Heart left ventricle (tissue), 16 donors: ENCODE measurements around the gene TMEM86B. TPM values are rescaled to one million over a fixed set of nuclear protein-coding genes. Genes with fewer than 3 reads are reported as not detected.

Source experiments
- ATAC-seq, 4 donors: fragments of 200-7000 bp; cut with Tn5 transposase; one replicate each; pipeline ENCODE4 v1.9.1; 2020 to 2022; ENCODE audit warnings: moderate library complexity in 4 of 4, mild to moderate bottlenecking in 3 of 4, moderate number of reproducible peaks in 1 of 4
- DNase-seq, 5 donors: peaks; one replicate each; pipeline ENCODE4 v3.0.0-alpha.2; 2020
- H3K27ac ChIP-seq, 12 donors: fragments of 200-600 bp; sonication (generic) in 4 of 12; one replicate each; pipeline versions ENCODE4 v1.5.0 to v1.8.0; 2016 to 2022; ENCODE audit warnings: mild to moderate bottlenecking in 2 of 12
- H3K27me3 ChIP-seq, 9 donors: fragments of 200-600 bp; sonication (generic) in 2 of 9; one replicate each; pipeline versions ENCODE4 v1.5.1 to v1.8.0; 2016 to 2022; ENCODE audit warnings: mild to moderate bottlenecking in 3 of 9
- H3K36me3 ChIP-seq, 9 donors: fragments of 200-600 bp; sonication (generic) in 2 of 9; one replicate each; pipeline versions ENCODE4 v1.5.0 to v1.8.0; 2018 to 2022; ENCODE audit warnings: mild to moderate bottlenecking in 2 of 9
- H3K4me1 ChIP-seq, 12 donors: fragments of 200-600 bp; sonication (generic) in 4 of 12; one replicate each; pipeline versions ENCODE4 v1.5.0 to v1.8.0; 2016 to 2022; ENCODE audit warnings: mild to moderate bottlenecking in 3 of 12
- H3K4me3 ChIP-seq, 12 donors: fragments of 200-600 bp; sonication (generic) in 4 of 12; one replicate each; pipeline versions ENCODE4 v1.5.0 to v1.8.0; 2017 to 2022; ENCODE audit warnings: mild to moderate bottlenecking in 9 of 12, moderate library complexity in 4 of 12
- H3K9me3 ChIP-seq, 12 donors: fragments of 200-600 bp; sonication (generic) in 4 of 12; one replicate each; pipeline versions ENCODE4 v1.5.0 to v1.8.0; 2016 to 2022; ENCODE audit warnings: mild to moderate bottlenecking in 1 of 12
- CTCF ChIP-seq, 12 donors: fragments of 200-600 bp; sonication (generic) in 4 of 12; IDR thresholded peaks; one replicate each; pipeline versions ENCODE4 v1.5.0 to v1.8.0; 2018 to 2022; ENCODE audit warnings: antibody characterized with exemption in 12 of 12, mild to moderate bottlenecking in 5 of 12
- POLR2A ChIP-seq, 2 donors: fragments of 450-650 bp; IDR thresholded peaks; one replicate each; pipeline ENCODE4 v1.6.1; 2017; ENCODE audit warnings: antibody characterized with exemption in 2 of 2, mild to moderate bottlenecking in 2 of 2, moderate library complexity in 2 of 2
- WGBS, 4 donors: extraction: QIAGEN DNeasy Blood & Tissue Kit in 2 of 4; methylation state at CpG; one replicate each; pipeline versions ENCODE4 v1.1.5 to v1.1.7; 2013 to 2018; 5-methylcytosine and 5-hydroxymethylcytosine counted together
- intact Hi-C, 10 donors: fragments of 100-400 bp; cut with DNase I; formaldehyde crosslinking; loops; one replicate each; pipeline versions ENCODE4 v1.11.1 to v1.14.2; 2022
- polyA plus RNA-seq, 2 donors: library from polyadenylated mRNA; stranded (reverse); fragments of 200-250 nt; gene quantifications; one replicate each; pipeline ENCODE4 v1.2.3, GENCODE V29; 2013
- total RNA-seq, 9 donors: library from RNA; depleted of rRNA in 2 of 9; stranded (reverse); fragments of >200 nt in 2 of 9; fragmentation: NEBNext Ultra II Directional in 3 of 9; extraction: Animal tissue kit (Norgen Biotek cat#: 25700) in 3 of 9; gene quantifications; one replicate each; pipeline versions ENCODE4 v1.1.0 to v1.2.4, GENCODE V29; 2016 to 2023
- donor health status: ischemic (EF 13 %, LVEDD 7.1; RV severe dilation, severe dysfunction).
- donor health status: healthy with polysubstance abuse.
- donor health status: DM: no; HTN: yes; CAD: no.
- donor health status: DM: no; HTN: no; CAD: no.
- donor health status: ischemic (EF 25% LVEDD 6.9; RV normal size, moderate dysfunction).
- donor health status: ischemic (EF 25% LVEDD 5.7; RV mildly dilated, moderate dysfunction).
- donor health status: healthy.
- donor health status: DM: yes; HTN: yes; CAD: no.
- donor health status: ischemic (EF 35%, LVEDD 5.7; RV mildly dilated, moderate dysfunction).
- donor health status: nonischemic (EF 11% LVEDD 7.7; RV severe dilation, severe dysfunction).
- donor health status: DM: yes; HTN: yes; CAD: no.
- donor health status: PGD.
- donor health status: ischemic (EF 29% LVEDD 5.4; RV normal size, mild dysfunction).
- donor health status: nonischemic (EF 23%, LVEDD 6.1; RV moderate dilation, normal function).

Gene TMEM86B
- total and polyA plus RNA-seq, 11 donors: 0.64 to 3.1 (median 2.2) TPM

GRCh38 chr19:55246462-55247451 is 18.2 kb upstream of the TMEM86B start:
- DNase-seq: peak in 1 of 5 donors; percentile 57
- H3K27me3 ChIP-seq: no peaks in the 10 kb centered on the region
- peaks cover 2 to 46% (median 27%) of the 10 kb centered on the region in 12 donors for H3K4me1 ChIP-seq
- H3K9me3 ChIP-seq: no peaks in the 10 kb centered on the region
- H3K4me3 ChIP-seq: no peak overlapping the region
- WGBS, 4 donors: 91 to 92% (median 91%) methylated on average over 29 to 40 of the region's 40 CpGs
- peaks cover 4 to 57% (median 50%) of the 10 kb centered on the region in 9 donors for H3K36me3 ChIP-seq
- no peak for TF ChIP-seq POLR2A (IDR thresholded peaks at IDR 0.05)
- TF ChIP-seq CTCF (IDR thresholded peaks at IDR 0.05): no peak
- intact Hi-C loops: no loop called here
- no peak for ATAC-seq
- peak overlapping the region in 3 of 12 donors; percentile 1 to 36 (median 22) for H3K27ac ChIP-seq

GRCh38 chr19:55245236-55245904 is 16.8 kb upstream of the TMEM86B start:
- DNase-seq: peak in 1 of 5 donors; percentile 14

GRCh38 chr19:55244004-55244680 is 15.6 kb upstream of the TMEM86B start:
- no peak overlapping the region for H3K4me3 ChIP-seq
- H3K27ac ChIP-seq: no peak overlapping the region
- H3K27me3 ChIP-seq: no peaks in the 10 kb centered on the region
- WGBS, 4 donors: 88 to 90% (median 89%) methylated on average over 12 of the region's 12 CpGs
- H3K4me1 ChIP-seq: peaks cover 2 to 25% (median 19%) of the 10 kb centered on the region in 12 donors
- H3K36me3 ChIP-seq: peaks cover 8 to 82% (median 72%) of the 10 kb centered on the region in 9 donors
- intact Hi-C loops: no loop called here
- TF ChIP-seq CTCF (IDR thresholded peaks at IDR 0.05) (no peak), POLR2A (IDR thresholded peaks at IDR 0.05) (no peak)
- ATAC-seq: no peak
- DNase-seq: peak in 1 of 5 donors; percentile 7
- no peaks in the 10 kb centered on the region for H3K9me3 ChIP-seq

More at GRCh38 chr19:55245236-55245904, 16.8 kb upstream of the TMEM86B start:
- Histone ChIP-seq H3K9me3 (no peaks in the 10 kb centered on the region), H3K27me3 (no peaks in the 10 kb centered on the region), H3K36me3 (peaks cover 8 to 70% (median 61%) of the 10 kb centered on the region in 9 donors), H3K4me1 (peaks cover 2 to 36% (median 20%) of the 10 kb centered on the region in 12 donors), H3K4me3 (no peak overlapping the region), H3K27ac (no peak overlapping the region)
- WGBS, 4 donors: 91 to 94% (median 92%) methylated on average over 21 to 23 of the region's 23 CpGs
- ATAC-seq: no peak
- TF ChIP-seq CTCF (IDR thresholded peaks at IDR 0.05): no peak
- no peak for TF ChIP-seq POLR2A (IDR thresholded peaks at IDR 0.05)
- intact Hi-C loops: no loop called here
